Breast epithelium (tissue), 4 donors: ENCODE measurements around the gene NSMCE1. TPM values are rescaled to one million over a fixed set of nuclear protein-coding genes. Genes with fewer than 3 reads are reported as not detected.

Experiments
- DNase-seq, 2 donors: peaks; one replicate each; pipeline ENCODE4 v3.0.0-alpha.2; 2019; ENCODE audit warnings: low spot score in 2 of 2
- H3K27ac ChIP-seq, 2 donors: fragments of 200-600 bp; sonication (generic) in 1 of 2; one replicate each; pipeline ENCODE4 v1.5.1; 2016 to 2019; ENCODE audit warnings: mild to moderate bottlenecking in 1 of 2
- H3K27me3 ChIP-seq, 2 donors: fragments of 200-600 bp; sonication (generic) in 1 of 2; one replicate each; pipeline versions ENCODE4 v1.5.1 to v1.6.0; 2017 to 2019; ENCODE audit warnings: control low read depth in 1 of 2, mild to moderate bottlenecking in 1 of 2
- H3K36me3 ChIP-seq: fragments of 200-600 bp; one replicate; pipeline ENCODE4 v1.5.1; 2019
- H3K4me1 ChIP-seq, 2 donors: fragments of 200-600 bp; sonication (generic); one replicate each; pipeline ENCODE4 v1.5.1; 2016 to 2019; ENCODE audit warnings: control low read depth in 1 of 2
- H3K4me3 ChIP-seq, 3 donors: fragments of 200-600 bp; sonication (generic); 1 replicate in 2 of 3; 2 replicates in 1 of 3; pipeline ENCODE4 v1.5.1; 2016 to 2019; ENCODE audit warnings: mild to moderate bottlenecking in 3 of 3, moderate library complexity in 2 of 3
- H3K9me3 ChIP-seq, 2 donors: fragments of 200-600 bp; sonication (generic) in 1 of 2; one replicate each; pipeline ENCODE4 v1.5.1; 2016 to 2019; ENCODE audit warnings: control low read depth in 1 of 2
- CTCF ChIP-seq, 3 donors: fragments of 450-650 bp; IDR thresholded peaks; one replicate each; pipeline ENCODE4 v1.5.1; 2016 to 2017; ENCODE audit warnings: antibody characterized with exemption in 3 of 3, mild to moderate bottlenecking in 3 of 3, moderate library complexity in 3 of 3
- POLR2A ChIP-seq: fragments of 450-650 bp; IDR thresholded peaks from one replicate; pipeline ENCODE4 v1.6.1; 2016; ENCODE audit warnings: antibody characterized with exemption, mild to moderate bottlenecking, moderate library complexity
- POLR2AphosphoS5 ChIP-seq, 3 donors: sonication (generic); formaldehyde crosslinking; IDR thresholded peaks; one replicate each; pipeline ENCODE4 v1.6.1; 2017; ENCODE audit warnings: antibody characterized with exemption in 3 of 3
- intact Hi-C: fragments of 100-400 bp; cut with DNase I; formaldehyde crosslinking; loops from one replicate; pipeline ENCODE4 v1.15.1; 2023; ENCODE audit warnings: low total_unique reads
- total RNA-seq, 3 donors: library from RNA; depleted of rRNA; stranded (reverse); fragments of >200 nt; gene quantifications; one replicate each; pipeline ENCODE4 v1.1.0, GENCODE V29; 2016

NSMCE1 gene
- total RNA-seq, 3 donors from 2014 or later, result 32.4 to 54.6 (median 51.8) TPM

GRCh38 chr16:27215660-27216059 is 52.9 kb downstream of the NSMCE1 start:
- Histone ChIP-seq H3K9me3 (no peaks in the 10 kb centered on the region), H3K4me3 (no peak overlapping the region), H3K27me3 (no peaks in the 10 kb centered on the region), H3K36me3 (no peaks in the 10 kb centered on the region), H3K4me1 (no peaks in the 10 kb centered on the region), H3K27ac (no peak overlapping the region)
- intact Hi-C loops, result no loop called here
- DNase-seq, result no peak
- TF ChIP-seq CTCF (IDR thresholded peaks at IDR 0.05) (no peak), POLR2AphosphoS5 (IDR thresholded peaks at IDR 0.05) (no peak), POLR2A (no peak)

GRCh38 chr16:27214084-27214961 is 54.2 kb downstream of the NSMCE1 start:
- no peaks in the 10 kb centered on the region for H3K4me1 ChIP-seq
- no peaks in the 10 kb centered on the region for H3K36me3 ChIP-seq
- H3K27ac ChIP-seq, result no peak overlapping the region
- no peak overlapping the region for H3K4me3 ChIP-seq
- TF ChIP-seq CTCF (IDR thresholded peaks at IDR 0.05) (no peak), POLR2AphosphoS5 (IDR thresholded peaks at IDR 0.05) (no peak), POLR2A (no peak)
- DNase-seq, result no peak
- no peaks in the 10 kb centered on the region for H3K27me3 ChIP-seq
- no peaks in the 10 kb centered on the region for H3K9me3 ChIP-seq
- intact Hi-C loops, result no loop called here

- no peaks in the 10 kb centered on the region for H3K27me3 ChIP-seq
- H3K4me1 ChIP-seq, result no peaks in the 10 kb centered on the region
- H3K4me3 ChIP-seq, result no peak overlapping the region
- no peak for DNase-seq
- intact Hi-C loops, result no loop called here
- H3K36me3 ChIP-seq, result no peaks in the 10 kb centered on the region
- TF ChIP-seq POLR2A (no peak), CTCF (IDR thresholded peaks at IDR 0.05) (no peak), POLR2AphosphoS5 (IDR thresholded peaks at IDR 0.05) (no peak)
- H3K9me3 ChIP-seq, result no peaks in the 10 kb centered on the region
- no peak overlapping the region for H3K27ac ChIP-seq
Observed at GRCh38 chr16:27211026-27211425, 57.5 kb downstream of the NSMCE1 start.

GRCh38 chr16:27210174-27210573 is 58.4 kb downstream of the NSMCE1 start:
- Histone ChIP-seq H3K27ac (no peak overlapping the region), H3K9me3 (no peaks in the 10 kb centered on the region), H3K27me3 (no peaks in the 10 kb centered on the region), H3K4me3 (no peak overlapping the region), H3K36me3 (no peaks in the 10 kb centered on the region), H3K4me1 (no peaks in the 10 kb centered on the region)
- TF ChIP-seq CTCF (IDR thresholded peaks at IDR 0.05) (no peak), POLR2A (no peak), POLR2AphosphoS5 (IDR thresholded peaks at IDR 0.05) (no peak)
- intact Hi-C loops, result no loop called here
- DNase-seq, result no peak

GRCh38 chr16:27209591-27209990 is 59.0 kb downstream of the NSMCE1 start:
- Histone ChIP-seq H3K27me3 (no peaks in the 10 kb centered on the region), H3K4me3 (no peak overlapping the region), H3K27ac (no peak overlapping the region), H3K4me1 (peaks cover 0 to 4% of the 10 kb centered on the region in 2 donors), H3K36me3 (no peaks in the 10 kb centered on the region), H3K9me3 (no peaks in the 10 kb centered on the region)
- no peak for DNase-seq
- no peak for TF ChIP-seq POLR2A
- no peak for TF ChIP-seq CTCF (IDR thresholded peaks at IDR 0.05)
- TF ChIP-seq POLR2AphosphoS5 (IDR thresholded peaks at IDR 0.05), result no peak
- intact Hi-C loops, result no loop called here
